Heart right ventricle (tissue), 16 donors: ENCODE measurements around the gene ZNF718. TPM values are rescaled to one million over a fixed set of nuclear protein-coding genes. Genes with fewer than 3 reads are reported as not detected.

ENCODE experiments used
- ATAC-seq, 8 donors: fragments of 200-7000 bp; cut with Tn5 transposase; one replicate each; pipeline ENCODE4 v1.9.1; 2020; ENCODE audit warnings: mild to moderate bottlenecking in 8 of 8, moderate library complexity in 8 of 8, moderate number of reproducible peaks in 1 of 8
- DNase-seq, 2 donors: peaks; one replicate each; pipeline ENCODE4 v3.0.0-alpha.2; 2020
- H3K27ac ChIP-seq, 10 donors: fragments of 200-600 bp; sonication (generic) in 2 of 10; one replicate each; pipeline versions ENCODE4 v1.5.0 to v1.8.0; 2020 to 2022; ENCODE audit warnings: mild to moderate bottlenecking in 3 of 10
- H3K27me3 ChIP-seq, 7 donors: fragments of 200-600 bp; one replicate each; pipeline ENCODE4 v1.8.0; 2021 to 2022; ENCODE audit warnings: mild to moderate bottlenecking in 2 of 7
- H3K36me3 ChIP-seq, 9 donors: fragments of 200-600 bp; sonication (generic) in 1 of 9; one replicate each; pipeline versions ENCODE4 v1.5.0 to v1.8.0; 2020 to 2022; ENCODE audit warnings: mild to moderate bottlenecking in 2 of 9
- H3K4me1 ChIP-seq, 9 donors: fragments of 200-600 bp; sonication (generic) in 1 of 9; one replicate each; pipeline versions ENCODE4 v1.5.0 to v1.8.0; 2020 to 2022; ENCODE audit warnings: mild to moderate bottlenecking in 4 of 9
- H3K4me3 ChIP-seq, 10 donors: fragments of 200-600 bp; sonication (generic) in 2 of 10; one replicate each; pipeline versions ENCODE4 v1.5.0 to v1.8.0; 2020 to 2022; ENCODE audit warnings: mild to moderate bottlenecking in 7 of 10, moderate library complexity in 2 of 10
- H3K9me3 ChIP-seq, 11 donors: fragments of 200-600 bp in 10 of 11; sonication (generic) in 2 of 11; one replicate each; pipeline versions ENCODE4 v1.5.0 to v1.8.0; 2013 to 2022; ENCODE audit warnings: mild to moderate bottlenecking in 2 of 11, control low read depth in 1 of 11, moderate library complexity in 1 of 11
- CTCF ChIP-seq, 9 donors: fragments of 200-600 bp; sonication (generic) in 2 of 9; IDR thresholded peaks; one replicate each; pipeline versions ENCODE4 v1.5.0 to v1.8.0; 2021 to 2022; ENCODE audit warnings: antibody characterized with exemption in 9 of 9, mild to moderate bottlenecking in 5 of 9, moderate library complexity in 1 of 9
- WGBS, 2 donors: extraction: QIAGEN DNeasy Blood & Tissue Kit; methylation state at CpG; one replicate each; pipeline ENCODE4 v1.1.7; 2013; ENCODE audit warnings: inconsistent platforms in 1 of 2; 5-methylcytosine and 5-hydroxymethylcytosine counted together
- intact Hi-C, 10 donors: fragments of 100-400 bp; cut with DNase I; formaldehyde crosslinking; loops; one replicate each; pipeline versions ENCODE4 v1.11.1 to v1.14.2; 2022
- polyA plus RNA-seq, 2 donors: library from polyadenylated mRNA; stranded (reverse); fragments of 200-250 nt; gene quantifications; one replicate each; pipeline ENCODE4 v1.2.3, GENCODE V29; 2013
- total RNA-seq, 10 donors: library from RNA; stranded (reverse); fragmentation: NEBNext Ultra II Directional in 3 of 10; extraction: Animal tissue kit (Norgen Biotek cat#: 25700) in 3 of 10; gene quantifications; one replicate each; pipeline versions ENCODE4 v1.2.1 to v1.2.4, GENCODE V29; 2021 to 2023
- donor health status: Arrhythmogenic right ventricular cardiomyopathy.
- donor health status: ischemic (EF 13 %, LVEDD 7.1; RV severe dilation, severe dysfunction).
- donor health status: healthy with polysubstance abuse.
- donor health status: DM: no; HTN: yes; CAD: no.
- donor health status: DM: no; HTN: no; CAD: no.
- donor health status: ischemic (EF 25% LVEDD 6.9; RV normal size, moderate dysfunction).
- donor health status: ischemic (EF 25% LVEDD 5.7; RV mildly dilated, moderate dysfunction).
- donor health status: healthy.
- donor health status: DM: yes; HTN: yes; CAD: no.
- donor health status: Ischemic cardiomyopathy.
- donor health status: ischemic (EF 35%, LVEDD 5.7; RV mildly dilated, moderate dysfunction).
- donor health status: nonischemic (EF 11% LVEDD 7.7; RV severe dilation, severe dysfunction).
- donor health status: DM: yes; HTN: yes; CAD: no.
- donor health status: PGD.
- donor health status: ischemic (EF 29% LVEDD 5.4; RV normal size, mild dysfunction).
- donor health status: nonischemic (EF 23%, LVEDD 6.1; RV moderate dilation, normal function).

Gene ZNF718
- total and polyA plus RNA-seq, 12 donors = 1.1 to 4.7 (median 2.9) TPM

GRCh38 chr4:99863-100262 is 24.4 kb upstream of the ZNF718 start:
- no peak overlapping the region for H3K4me3 ChIP-seq
- H3K36me3 ChIP-seq = peaks cover 0 to 19% (median 0%) of the 10 kb centered on the region in 9 donors
- WGBS, 2 donors = 87 to 90% methylated on average over 5 of the region's 5 CpGs
- intact Hi-C loops = no loop called here
- H3K27me3 ChIP-seq = no peaks in the 10 kb centered on the region
- TF ChIP-seq CTCF (IDR thresholded peaks at IDR 0.05) = no peak
- H3K9me3 ChIP-seq = peaks cover 0 to 99% (median 69%) of the 10 kb centered on the region in 11 donors
- ATAC-seq = no peak
- no peaks in the 10 kb centered on the region for H3K4me1 ChIP-seq
- no peak overlapping the region for H3K27ac ChIP-seq
- no peak for DNase-seq

GRCh38 chr4:107083-107443 is 17.2 kb upstream of the ZNF718 start:
- TF ChIP-seq CTCF (IDR thresholded peaks at IDR 0.05) = no peak
- Histone ChIP-seq H3K36me3 (no peaks in the 10 kb centered on the region), H3K27me3 (peaks cover 10 to 61% (median 48%) of the 10 kb centered on the region in 7 donors), H3K4me1 (peaks cover 0 to 13% (median 0%) of the 10 kb centered on the region in 9 donors), H3K27ac (no peak overlapping the region), H3K4me3 (peak overlapping the region in 9 of 10 donors; percentile 22 to 53 (median 40)), H3K9me3 (peaks cover 0 to 63% (median 4%) of the 10 kb centered on the region in 11 donors)
- DNase-seq (no peak), ATAC-seq (no peak)
- 11 to 13% methylated on average over 33 of the region's 33 CpGs for WGBS, 2 donors
- intact Hi-C loops = no loop called here

GRCh38 chr4:107444-108429 is 16.6 kb upstream of the ZNF718 start:
- WGBS, 2 donors = 6% methylated on average over 72 to 91 of the region's 91 CpGs
- DNase-seq (no peak), ATAC-seq (peak in 2 of 8 donors; percentile 22 to 30)
- Histone ChIP-seq H3K9me3 (peaks cover 0 to 63% (median 0%) of the 10 kb centered on the region in 11 donors), H3K36me3 (no peaks in the 10 kb centered on the region), H3K4me3 (peak overlapping the region in 9 of 10 donors; percentile 22 to 53 (median 40)), H3K27ac (no peak overlapping the region), H3K27me3 (peaks cover 10 to 61% (median 48%) of the 10 kb centered on the region in 7 donors), H3K4me1 (peaks cover 0 to 13% (median 0%) of the 10 kb centered on the region in 9 donors)
- intact Hi-C loops = no loop called here
- TF ChIP-seq CTCF (IDR thresholded peaks at IDR 0.05) = no peak

GRCh38 chr4:112771-113170 is 11.5 kb upstream of the ZNF718 start:
- WGBS, 2 donors = 65 to 72% methylated on average over 1 of the region's 1 CpG
- Histone ChIP-seq H3K4me3 (no peak overlapping the region), H3K9me3 (peaks cover 0 to 44% (median 0%) of the 10 kb centered on the region in 11 donors), H3K36me3 (no peaks in the 10 kb centered on the region), H3K27ac (no peak overlapping the region), H3K27me3 (peaks cover under 1 to 43% (median 32%) of the 10 kb centered on the region in 7 donors), H3K4me1 (peaks cover 0 to 5% (median 0%) of the 10 kb centered on the region in 9 donors)
- DNase-seq = no peak
- ATAC-seq = no peak
- intact Hi-C loops = no loop called here
- TF ChIP-seq CTCF (IDR thresholded peaks at IDR 0.05) = no peak
